ENCODE measurements around the gene GVQW3. TPM values are rescaled to one million over a fixed set of nuclear protein-coding genes. Genes with fewer than 3 reads are reported as not detected.
"Not testable (repeated sequence)": the region's sequence is repeated elsewhere in the genome, so short reads cannot be mapped to it uniquely, and the experiment has no call there.

The GVQW3 gene
- total and polyA plus RNA-seq, 4 donors = 0.53 to 7.0 (median 1.6) TPM

DNA sequence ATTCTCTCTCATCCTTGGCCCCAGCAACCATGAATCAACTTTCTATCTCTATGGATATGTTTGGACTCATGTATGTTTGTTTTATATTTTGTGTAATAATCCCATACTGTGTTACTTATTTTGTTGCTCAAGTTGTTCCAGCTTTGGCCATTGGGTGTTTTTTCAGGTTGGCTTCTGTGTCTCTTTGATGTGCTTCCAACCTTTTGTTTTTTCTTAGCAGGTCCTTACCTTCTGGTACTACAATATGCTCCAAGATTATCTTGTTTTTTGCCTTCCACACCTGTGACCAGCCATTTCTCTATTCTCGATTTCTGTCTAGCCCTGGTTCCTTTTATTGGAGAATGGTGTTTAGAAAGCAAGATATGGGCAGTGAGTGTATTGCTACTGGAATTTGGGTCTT is 14.2 kb downstream of the GVQW3 start:
- no peak overlapping the region for H3K9ac ChIP-seq (ENCODE audit: insufficient read depth in 1 of 2, low read length in 2 of 2)
- H3K4me1 ChIP-seq (ENCODE audit: control insufficient read depth in 5 of 5, insufficient read depth in 5 of 5, low read length in 5 of 5) = peaks cover 0 to 12% (median 0%) of the 10 kb centered on the region in 5 donors
- H3K27ac ChIP-seq (ENCODE audit: low read depth in 1 of 2, low read length in 1 of 2) = no peak overlapping the region
- no peaks in the 10 kb centered on the region for H3K36me3 ChIP-seq (ENCODE audit: control insufficient read depth in 4 of 4, insufficient read depth in 4 of 4, low read length in 4 of 4)
- no peak for ATAC-seq (ENCODE audit: insufficient read depth, low FRiP score)
- H3K27me3 ChIP-seq (ENCODE audit: control insufficient read depth in 3 of 3, insufficient read depth in 3 of 3, low read length in 2 of 3) = no peaks in the 10 kb centered on the region
- WGBS, 2 donors = 97% methylated on average over 1 of the region's 1 CpG
- DNase-seq = no peak
- H3K4me3 ChIP-seq = no peak overlapping the region
- no peaks in the 10 kb centered on the region for H3K9me3 ChIP-seq (ENCODE audit: control insufficient read depth in 4 of 4, insufficient read depth in 3 of 4, low read length in 3 of 4)
- TF ChIP-seq, protein P1, sequence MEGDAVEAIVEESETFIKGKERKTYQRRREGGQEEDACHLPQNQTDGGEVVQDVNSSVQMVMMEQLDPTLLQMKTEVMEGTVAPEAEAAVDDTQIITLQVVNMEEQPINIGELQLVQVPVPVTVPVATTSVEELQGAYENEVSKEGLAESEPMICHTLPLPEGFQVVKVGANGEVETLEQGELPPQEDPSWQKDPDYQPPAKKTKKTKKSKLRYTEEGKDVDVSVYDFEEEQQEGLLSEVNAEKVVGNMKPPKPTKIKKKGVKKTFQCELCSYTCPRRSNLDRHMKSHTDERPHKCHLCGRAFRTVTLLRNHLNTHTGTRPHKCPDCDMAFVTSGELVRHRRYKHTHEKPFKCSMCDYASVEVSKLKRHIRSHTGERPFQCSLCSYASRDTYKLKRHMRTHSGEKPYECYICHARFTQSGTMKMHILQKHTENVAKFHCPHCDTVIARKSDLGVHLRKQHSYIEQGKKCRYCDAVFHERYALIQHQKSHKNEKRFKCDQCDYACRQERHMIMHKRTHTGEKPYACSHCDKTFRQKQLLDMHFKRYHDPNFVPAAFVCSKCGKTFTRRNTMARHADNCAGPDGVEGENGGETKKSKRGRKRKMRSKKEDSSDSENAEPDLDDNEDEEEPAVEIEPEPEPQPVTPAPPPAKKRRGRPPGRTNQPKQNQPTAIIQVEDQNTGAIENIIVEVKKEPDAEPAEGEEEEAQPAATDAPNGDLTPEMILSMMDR (IDR thresholded peaks at IDR 0.05; ENCODE audit: control extremely low read depth, extremely low read depth) = no peak

DNA sequence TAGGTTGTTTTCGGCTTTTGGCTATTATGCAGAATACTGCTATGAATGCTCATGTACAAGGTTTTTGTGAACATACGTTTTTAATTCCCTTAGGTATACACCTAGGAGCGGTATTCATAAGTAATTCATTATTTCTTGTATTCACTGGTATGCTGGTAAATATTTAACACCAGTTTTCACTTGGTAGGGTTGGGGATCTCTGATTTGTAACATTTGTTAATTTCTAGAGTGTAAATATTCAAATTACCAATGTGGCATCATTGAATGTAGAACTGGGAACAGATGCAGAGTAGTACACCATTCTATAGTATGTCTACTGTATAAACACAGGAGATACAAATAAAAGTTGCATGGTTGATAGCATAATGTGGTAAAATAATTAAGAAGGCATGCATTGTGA is 16.3 kb downstream of the GVQW3 start:
- TF ChIP-seq, protein P1 (IDR thresholded peaks at IDR 0.05; ENCODE audit: control extremely low read depth, extremely low read depth) = no peak
- H3K4me3 ChIP-seq = no peak overlapping the region
- H3K9me3 ChIP-seq (ENCODE audit: control insufficient read depth in 4 of 4, insufficient read depth in 3 of 4, low read length in 3 of 4) = no peaks in the 10 kb centered on the region
- H3K9ac ChIP-seq (ENCODE audit: insufficient read depth in 1 of 2, low read length in 2 of 2) = no peak overlapping the region
- no peak overlapping the region for H3K27ac ChIP-seq (ENCODE audit: low read depth in 1 of 2, low read length in 1 of 2)
- H3K4me1 ChIP-seq (ENCODE audit: control insufficient read depth in 5 of 5, insufficient read depth in 5 of 5, low read length in 5 of 5) = peaks cover 0 to 9% (median 0%) of the 10 kb centered on the region in 5 donors
- no peaks in the 10 kb centered on the region for H3K27me3 ChIP-seq (ENCODE audit: control insufficient read depth in 3 of 3, insufficient read depth in 3 of 3, low read length in 2 of 3)
- WGBS, 2 donors = 95 to 98% methylated on average over 3 of the region's 3 CpGs
- ATAC-seq (ENCODE audit: insufficient read depth, low FRiP score) = no peak
- no peaks in the 10 kb centered on the region for H3K36me3 ChIP-seq (ENCODE audit: control insufficient read depth in 4 of 4, insufficient read depth in 4 of 4, low read length in 4 of 4)
- DNase-seq = no peak

DNA sequence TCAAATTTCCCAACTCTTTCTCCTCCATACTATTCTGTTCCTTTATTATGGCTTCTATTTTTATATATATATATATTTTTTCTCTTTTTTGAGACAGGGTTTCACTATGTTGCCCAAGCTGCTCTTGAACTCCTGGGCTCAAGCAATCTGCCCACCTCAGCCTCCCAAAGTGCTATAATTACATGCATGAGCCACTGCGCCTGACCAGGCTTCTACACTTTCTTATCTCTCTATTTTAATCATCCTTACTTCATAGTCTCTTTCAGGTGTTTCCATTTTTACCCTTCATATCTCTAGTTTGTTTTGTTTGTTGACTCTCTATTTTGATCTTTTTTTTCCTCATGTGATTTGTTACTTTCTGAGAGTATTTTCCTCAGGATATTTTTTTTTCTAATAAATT is 19.8 kb downstream of the GVQW3 start:
- no peak for ATAC-seq (ENCODE audit: insufficient read depth, low FRiP score)
- no peak overlapping the region for H3K9ac ChIP-seq (ENCODE audit: insufficient read depth in 1 of 2, low read length in 2 of 2)
- no peak overlapping the region for H3K4me3 ChIP-seq
- H3K27me3 ChIP-seq (ENCODE audit: control insufficient read depth in 3 of 3, insufficient read depth in 3 of 3, low read length in 2 of 3) = no peaks in the 10 kb centered on the region
- H3K36me3 ChIP-seq (ENCODE audit: control insufficient read depth in 4 of 4, insufficient read depth in 4 of 4, low read length in 4 of 4) = no peaks in the 10 kb centered on the region
- 98 to 100% methylated on average over 1 of the region's 1 CpG for WGBS, 2 donors
- no peaks in the 10 kb centered on the region for H3K4me1 ChIP-seq (ENCODE audit: control insufficient read depth in 5 of 5, insufficient read depth in 5 of 5, low read length in 5 of 5)
- H3K27ac ChIP-seq (ENCODE audit: low read depth in 1 of 2, low read length in 1 of 2) = no peak overlapping the region
- TF ChIP-seq, protein P1 (IDR thresholded peaks at IDR 0.05; ENCODE audit: control extremely low read depth, extremely low read depth) = no peak
- no peaks in the 10 kb centered on the region for H3K9me3 ChIP-seq (ENCODE audit: control insufficient read depth in 4 of 4, insufficient read depth in 3 of 4, low read length in 3 of 4)
- DNase-seq = no peak

DNA sequence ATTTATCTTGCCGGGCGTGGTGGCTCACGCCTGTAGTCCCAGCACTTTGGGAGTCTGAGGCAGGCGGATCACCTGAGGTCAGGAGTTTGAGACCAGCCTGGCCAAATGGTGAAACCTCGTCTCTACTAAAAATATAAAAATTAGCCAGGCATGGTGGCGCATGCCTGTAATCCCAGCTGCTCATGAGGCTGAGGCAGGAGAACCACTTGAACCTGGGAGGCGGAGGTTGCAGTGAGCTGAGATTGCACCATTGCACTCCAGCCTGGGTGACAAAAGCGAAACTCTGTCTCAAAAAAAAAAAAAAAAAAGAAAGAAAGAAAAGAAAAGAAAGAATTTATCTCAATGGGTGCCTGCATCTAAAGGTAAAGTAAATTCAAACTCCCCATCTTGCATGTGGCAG is 20.4 kb downstream of the GVQW3 start:
- not testable (repeated sequence) for H3K4me1 ChIP-seq (ENCODE audit: control insufficient read depth in 5 of 5, insufficient read depth in 5 of 5, low read length in 5 of 5); H3K9me3 ChIP-seq (ENCODE audit: control insufficient read depth in 4 of 4, insufficient read depth in 3 of 4, low read length in 3 of 4); H3K27me3 ChIP-seq (ENCODE audit: control insufficient read depth in 3 of 3, insufficient read depth in 3 of 3, low read length in 2 of 3); H3K9ac ChIP-seq (ENCODE audit: insufficient read depth in 1 of 2, low read length in 2 of 2); H3K36me3 ChIP-seq (ENCODE audit: control insufficient read depth in 4 of 4, insufficient read depth in 4 of 4, low read length in 4 of 4); H3K27ac ChIP-seq (ENCODE audit: low read depth in 1 of 2, low read length in 1 of 2); DNase-seq; H3K4me3 ChIP-seq; ATAC-seq (ENCODE audit: insufficient read depth, low FRiP score)
- WGBS, 2 donors = 75 to 89% methylated on average over 8 of the region's 8 CpGs

All from lung (tissue), 12 donors.